Body of pancreas (tissue), 4 donors: ENCODE data around the gene ARHGEF28.

Experiments
- POLR2A ChIP-seq, 3 donors: fragments of 450-650 bp; IDR thresholded peaks; one replicate each; pipeline ENCODE4 v1.6.1; 2016; ENCODE audit warnings: antibody characterized with exemption in 3 of 3, mild to moderate bottlenecking in 2 of 3
- TF ChIP-seq, protein P1 (sequence below), 7 experiments: fragments of 450-650 bp in 4 of 7; fragments of 200-600 bp in 3 of 7; sonication (generic) in 3 of 7; IDR thresholded peaks; one replicate each; pipeline ENCODE4 v1.5.1; 2016 to 2019; ENCODE audit warnings: antibody characterized with exemption in 7 of 7

DNA sequence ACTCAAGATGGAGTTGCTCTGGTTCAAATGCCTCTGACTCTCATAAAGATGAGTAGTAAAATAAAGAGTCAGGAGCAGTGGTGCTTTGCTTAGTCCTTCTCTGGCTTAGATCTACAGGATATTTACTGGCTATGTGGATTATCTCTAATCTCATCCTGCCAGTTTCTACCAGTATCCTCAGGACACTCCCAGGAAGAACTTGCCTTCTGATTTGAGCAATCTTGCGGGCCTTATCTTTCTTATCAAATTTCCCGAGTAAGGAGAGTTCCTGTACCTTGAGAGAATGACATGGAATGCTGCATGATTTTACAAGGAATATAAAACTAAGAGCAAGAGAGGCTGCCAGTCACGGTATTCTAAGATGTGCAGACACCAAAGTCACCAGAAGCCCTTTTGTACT is 364.0 kb downstream of the ARHGEF28 start:
- TF ChIP-seq POLR2A (IDR thresholded peaks at IDR 0.05), result no peak
- TF ChIP-seq, protein P1, sequence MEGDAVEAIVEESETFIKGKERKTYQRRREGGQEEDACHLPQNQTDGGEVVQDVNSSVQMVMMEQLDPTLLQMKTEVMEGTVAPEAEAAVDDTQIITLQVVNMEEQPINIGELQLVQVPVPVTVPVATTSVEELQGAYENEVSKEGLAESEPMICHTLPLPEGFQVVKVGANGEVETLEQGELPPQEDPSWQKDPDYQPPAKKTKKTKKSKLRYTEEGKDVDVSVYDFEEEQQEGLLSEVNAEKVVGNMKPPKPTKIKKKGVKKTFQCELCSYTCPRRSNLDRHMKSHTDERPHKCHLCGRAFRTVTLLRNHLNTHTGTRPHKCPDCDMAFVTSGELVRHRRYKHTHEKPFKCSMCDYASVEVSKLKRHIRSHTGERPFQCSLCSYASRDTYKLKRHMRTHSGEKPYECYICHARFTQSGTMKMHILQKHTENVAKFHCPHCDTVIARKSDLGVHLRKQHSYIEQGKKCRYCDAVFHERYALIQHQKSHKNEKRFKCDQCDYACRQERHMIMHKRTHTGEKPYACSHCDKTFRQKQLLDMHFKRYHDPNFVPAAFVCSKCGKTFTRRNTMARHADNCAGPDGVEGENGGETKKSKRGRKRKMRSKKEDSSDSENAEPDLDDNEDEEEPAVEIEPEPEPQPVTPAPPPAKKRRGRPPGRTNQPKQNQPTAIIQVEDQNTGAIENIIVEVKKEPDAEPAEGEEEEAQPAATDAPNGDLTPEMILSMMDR (IDR thresholded peaks at IDR 0.05), result no peak
